ENCODE results near the gene ARSK. TPM values are rescaled to one million over a fixed set of nuclear protein-coding genes. Genes with fewer than 3 reads are reported as not detected.

The ARSK gene
- total RNA-seq, 1 experiment from 2014 or later: 6.0 TPM

DNA sequence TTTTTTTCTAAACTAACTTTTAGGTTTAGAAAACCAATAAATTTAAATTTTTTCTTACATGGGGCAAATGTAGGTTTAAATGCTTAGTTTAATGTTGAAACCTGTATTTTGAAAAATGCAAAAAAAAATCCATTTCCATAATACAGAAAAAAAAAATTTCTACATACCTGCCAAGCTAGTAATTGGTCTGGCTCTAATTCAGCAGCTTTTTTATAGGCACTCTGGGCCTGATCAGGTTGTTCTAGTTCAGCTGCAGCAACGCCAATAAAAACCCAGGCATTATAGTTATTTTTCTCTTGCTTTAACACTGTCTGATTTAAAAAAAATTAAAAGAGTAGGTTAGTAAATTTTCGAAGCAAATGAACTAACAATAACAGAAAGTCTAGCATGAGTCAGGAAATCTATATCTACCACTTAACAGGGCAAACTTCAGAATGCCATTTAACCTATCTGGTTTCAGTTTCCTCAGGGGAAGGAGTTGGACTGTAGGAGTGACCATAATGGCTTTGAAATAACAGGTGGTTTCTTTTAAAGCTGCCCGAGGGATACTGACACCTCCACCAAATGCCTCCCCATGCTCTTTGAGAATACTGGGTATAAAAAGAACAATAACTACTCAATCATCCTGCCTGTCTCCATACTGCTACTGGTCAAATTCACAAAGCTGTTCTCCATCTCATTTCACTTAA lies 11.7 kb upstream of the ARSK start:
- ChIA-PET POLR2A (ENCODE audit: low non-redundant PET) (no interaction called here), CTCF (no interaction called here)
- no peak overlapping the region for H3K27ac ChIP-seq (ENCODE audit: low read depth, low read length, poor library complexity, severe bottlenecking)
- H3K36me3 ChIP-seq (ENCODE audit: insufficient read depth, low read length, poor library complexity, severe bottlenecking): peaks cover 63% of the 10 kb centered on the region
- DNase-seq (ENCODE audit: low spot score): no peak
- H3K9me3 ChIP-seq (ENCODE audit: low read depth, low read length, poor library complexity, severe bottlenecking): no peaks in the 10 kb centered on the region
- TF ChIP-seq, protein P1, sequence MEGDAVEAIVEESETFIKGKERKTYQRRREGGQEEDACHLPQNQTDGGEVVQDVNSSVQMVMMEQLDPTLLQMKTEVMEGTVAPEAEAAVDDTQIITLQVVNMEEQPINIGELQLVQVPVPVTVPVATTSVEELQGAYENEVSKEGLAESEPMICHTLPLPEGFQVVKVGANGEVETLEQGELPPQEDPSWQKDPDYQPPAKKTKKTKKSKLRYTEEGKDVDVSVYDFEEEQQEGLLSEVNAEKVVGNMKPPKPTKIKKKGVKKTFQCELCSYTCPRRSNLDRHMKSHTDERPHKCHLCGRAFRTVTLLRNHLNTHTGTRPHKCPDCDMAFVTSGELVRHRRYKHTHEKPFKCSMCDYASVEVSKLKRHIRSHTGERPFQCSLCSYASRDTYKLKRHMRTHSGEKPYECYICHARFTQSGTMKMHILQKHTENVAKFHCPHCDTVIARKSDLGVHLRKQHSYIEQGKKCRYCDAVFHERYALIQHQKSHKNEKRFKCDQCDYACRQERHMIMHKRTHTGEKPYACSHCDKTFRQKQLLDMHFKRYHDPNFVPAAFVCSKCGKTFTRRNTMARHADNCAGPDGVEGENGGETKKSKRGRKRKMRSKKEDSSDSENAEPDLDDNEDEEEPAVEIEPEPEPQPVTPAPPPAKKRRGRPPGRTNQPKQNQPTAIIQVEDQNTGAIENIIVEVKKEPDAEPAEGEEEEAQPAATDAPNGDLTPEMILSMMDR (conservative IDR thresholded peaks at IDR 0.05; ENCODE audit: low read depth, low read length): no peak
- no peak for TF ChIP-seq EZH2 (IDR thresholded peaks at IDR 0.05; ENCODE audit: borderline replicate concordance, low read depth, low read length, poor library complexity, severe bottlenecking)
- no peak overlapping the region for H3K4me3 ChIP-seq (ENCODE audit: low read depth, low read length, poor library complexity, severe bottlenecking)
- no peaks in the 10 kb centered on the region for H3K4me1 ChIP-seq (ENCODE audit: insufficient read depth, low read length, poor library complexity, severe bottlenecking)
- no TSS peak for BruUV-seq (replicated peaks)
- intact Hi-C loops (cut with micrococcal nuclease; ENCODE audit: unreplicated experiment): no loop called here
- H3K27me3 ChIP-seq (replicated peaks; ENCODE audit: insufficient read depth, low read depth, low read length, poor library complexity): no peaks in the 10 kb centered on the region

GRCh38 chr5:95549030-95549429 lies 5.9 kb upstream of the ARSK start:
- Histone ChIP-seq H3K4me3 (ENCODE audit: low read depth, low read length, poor library complexity, severe bottlenecking) (no peak overlapping the region), H3K9me3 (ENCODE audit: low read depth, low read length, poor library complexity, severe bottlenecking) (no peaks in the 10 kb centered on the region), H3K27me3 (replicated peaks; ENCODE audit: insufficient read depth, low read depth, low read length, poor library complexity) (no peaks in the 10 kb centered on the region), H3K4me1 (ENCODE audit: insufficient read depth, low read length, poor library complexity, severe bottlenecking) (peaks cover 5% of the 10 kb centered on the region), H3K27ac (ENCODE audit: low read depth, low read length, poor library complexity, severe bottlenecking) (no peak overlapping the region), H3K36me3 (ENCODE audit: insufficient read depth, low read length, poor library complexity, severe bottlenecking) (peaks cover 59% of the 10 kb centered on the region)
- BruUV-seq (replicated peaks): no TSS peak
- POLR2A ChIA-PET (ENCODE audit: low non-redundant PET): no interaction called here
- DNase-seq (ENCODE audit: low spot score): no peak
- TF ChIP-seq EZH2 (IDR thresholded peaks at IDR 0.05; ENCODE audit: borderline replicate concordance, low read depth, low read length, poor library complexity, severe bottlenecking): no peak
- TF ChIP-seq, protein P1 (conservative IDR thresholded peaks at IDR 0.05; ENCODE audit: low read depth, low read length): no peak
- intact Hi-C loops (cut with micrococcal nuclease; ENCODE audit: unreplicated experiment): no loop called here
- CTCF ChIA-PET: no interaction called here

DNA sequence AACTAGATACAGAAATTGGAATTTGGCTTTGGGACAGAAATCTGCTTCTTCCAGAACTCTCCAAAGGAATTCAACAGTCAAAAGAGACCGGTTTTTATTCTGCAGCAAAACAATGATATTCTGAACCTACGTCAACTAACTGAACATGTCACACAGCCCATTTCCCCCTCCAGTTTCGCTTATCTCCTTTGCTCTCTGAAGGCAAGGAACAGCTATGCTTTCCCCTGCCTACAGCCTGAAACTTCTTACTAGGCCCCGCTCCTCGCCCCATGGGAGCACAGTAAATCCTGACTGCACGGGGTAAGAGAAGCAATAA lies 612 bp upstream of the ARSK start:
- peak overlapping the region; percentile 66 for H3K4me3 ChIP-seq (ENCODE audit: low read depth, low read length, poor library complexity, severe bottlenecking)
- BruUV-seq (replicated peaks): TSS peak; percentile 63
- intact Hi-C loops (cut with micrococcal nuclease; ENCODE audit: unreplicated experiment): loop anchor here (10.0 kb wide), 1 partner anchor 291 kb away; no protein-coding TSS in a partner anchor
- DNase-seq (ENCODE audit: low spot score): no peak
- ChIA-PET CTCF (no interaction called here), POLR2A (ENCODE audit: low non-redundant PET) (no interaction called here)
- H3K27ac ChIP-seq (ENCODE audit: low read depth, low read length, poor library complexity, severe bottlenecking): peak overlapping the region; percentile 59
- no peak for TF ChIP-seq EZH2 (IDR thresholded peaks at IDR 0.05; ENCODE audit: borderline replicate concordance, low read depth, low read length, poor library complexity, severe bottlenecking)
- TF ChIP-seq, protein P1 (conservative IDR thresholded peaks at IDR 0.05; ENCODE audit: low read depth, low read length): no peak
- no peaks in the 10 kb centered on the region for H3K9me3 ChIP-seq (ENCODE audit: low read depth, low read length, poor library complexity, severe bottlenecking)
- peaks cover 17% of the 10 kb centered on the region for H3K36me3 ChIP-seq (ENCODE audit: insufficient read depth, low read length, poor library complexity, severe bottlenecking)
- H3K4me1 ChIP-seq (ENCODE audit: insufficient read depth, low read length, poor library complexity, severe bottlenecking): peaks cover 7% of the 10 kb centered on the region
- no peaks in the 10 kb centered on the region for H3K27me3 ChIP-seq (replicated peaks; ENCODE audit: insufficient read depth, low read depth, low read length, poor library complexity)
